HepG2 (cell line): Measurements from ENCODE around the gene MACROD2. TPM values are rescaled to one million over a fixed set of nuclear protein-coding genes. Genes with fewer than 3 reads are reported as not detected.

Experiments used
- ELF4 ChIP-seq: sonication (generic); formaldehyde crosslinking; IDR thresholded peaks from 2 replicates; pipeline ENCODE4 v1.5.0; 2020; ENCODE audit warnings: missing genetic modification reagents, mild to moderate bottlenecking, moderate library complexity, borderline replicate concordance
- HOXA7 ChIP-seq: sonication (generic); formaldehyde crosslinking; IDR thresholded peaks from 2 replicates; pipeline ENCODE4 v1.8.1; 2022; ENCODE audit warnings: mild to moderate bottlenecking, missing genetic modification reagents, moderate library complexity
- IKZF4 ChIP-seq: sonication (generic); formaldehyde crosslinking; IDR thresholded peaks from 2 replicates; pipeline ENCODE4 v1.5.1; 2020; ENCODE audit warnings: borderline replicate concordance, mild to moderate bottlenecking, low read depth, missing genetic modification reagents; ENCODE audit errors: not compliant biosample characterization
- IRX3 ChIP-seq: sonication (generic); formaldehyde crosslinking; IDR thresholded peaks from 2 replicates; pipeline ENCODE4 v1.8.1; 2023; ENCODE audit warnings: mild to moderate bottlenecking, low read depth, missing genetic modification reagents, borderline replicate concordance
- KDM5A ChIP-seq: fragments of 200-600 bp; sonication (generic); IDR thresholded peaks from 2 replicates; pipeline ENCODE4 v1.7.0; 2018; ENCODE audit warnings: antibody characterized with exemption, mild to moderate bottlenecking, low read length, borderline replicate concordance
- MED8 ChIP-seq: sonication (generic); formaldehyde crosslinking; IDR thresholded peaks from 2 replicates; pipeline ENCODE4 v1.8.1; 2023; ENCODE audit warnings: mild to moderate bottlenecking, missing genetic modification reagents; ENCODE audit not compliant: insufficient replicate concordance
- NFYC ChIP-seq: IDR thresholded peaks from 2 replicates; pipeline ENCODE4 v1.6.1; 2016; ENCODE audit warnings: missing genetic modification reagents, missing compliant biosample characterization
- POLR2G ChIP-seq: fragments of 200-400 bp; formaldehyde crosslinking; IDR thresholded peaks from 2 replicates; pipeline ENCODE4 v1.6.1; 2018; ENCODE audit warnings: mild to moderate bottlenecking, low read depth, low read length, moderate library complexity
- RAD21 ChIP-seq: fragments of 450-650 bp; formaldehyde crosslinking; IDR thresholded peaks from 2 replicates; pipeline ENCODE4 v1.5.0; 2020; ENCODE audit warnings: mild to moderate bottlenecking
- SAFB2 ChIP-seq: sonication (generic); formaldehyde crosslinking; IDR thresholded peaks from 2 replicates; pipeline ENCODE4 v1.5.1; 2020; ENCODE audit warnings: missing genetic modification reagents, low read depth, mild to moderate bottlenecking, borderline replicate concordance
- SIN3A ChIP-seq: IDR thresholded peaks from 2 replicates; pipeline ENCODE4 v1.6.1; 2011; ENCODE audit warnings: low read depth, mild to moderate bottlenecking, control low read depth, low read length, borderline replicate concordance
- SIX1 ChIP-seq: sonication (generic); formaldehyde crosslinking; IDR thresholded peaks from 2 replicates; pipeline ENCODE4 v1.4.0; 2020; ENCODE audit warnings: missing genetic modification reagents, borderline replicate concordance
- TFDP2 ChIP-seq: sonication (generic); formaldehyde crosslinking; IDR thresholded peaks from 2 replicates; pipeline ENCODE4 v1.4.0; 2020; ENCODE audit warnings: missing genetic modification reagents
- ZBTB43 ChIP-seq: sonication (generic); formaldehyde crosslinking; conservative IDR thresholded peaks from 2 replicates; pipeline ENCODE4 v1.4.0; 2020; ENCODE audit warnings: missing genetic modification reagents
- ZC3H13 ChIP-seq: sonication (generic); formaldehyde crosslinking; IDR thresholded peaks from 2 replicates; pipeline ENCODE4 v1.8.1; 2023; ENCODE audit warnings: mild to moderate bottlenecking, missing genetic modification reagents, moderate library complexity
- ZNF589 ChIP-seq: sonication (generic); formaldehyde crosslinking; conservative IDR thresholded peaks from 2 replicates; pipeline ENCODE4 v1.8.0; 2022; ENCODE audit warnings: mild to moderate bottlenecking, moderate library complexity, missing genetic modification reagents
- ZNF678 ChIP-seq: sonication (generic); formaldehyde crosslinking; IDR thresholded peaks from 2 replicates; pipeline ENCODE4 v1.4.0; 2020; ENCODE audit warnings: mild to moderate bottlenecking, missing genetic modification reagents
- polyA plus RNA-seq, 8 experiments: library from polyadenylated mRNA; depleted of rRNA in 3 of 8; stranded (reverse) in 7 of 8; unstranded in 1 of 8; fragments of >200 nt; fragmentation: Illumina TruSeq in 4 of 8; extraction: Trizol in 4 of 8; gene quantifications; 2 replicates each; pipeline versions ENCODE4 v1.2.1 to v1.2.3, GENCODE V29; 2011 to 2016; ENCODE audit warnings: low read depth in 4 of 8, missing spikeins in 1 of 8, mixed read lengths in 1 of 8; ENCODE audit not compliant: insufficient read depth in 1 of 8
- total RNA-seq, 5 experiments: library from RNA; depleted of rRNA; stranded (reverse); fragments of >200 nt; fragmentation: Illumina TruSeq; extraction: Trizol; gene quantifications; 2 replicates each; pipeline ENCODE4 v1.2.3, GENCODE V29; 2016; ENCODE audit warnings: low read depth in 1 of 5
- TF ChIP-seq, protein P1 (sequence below): sonication (generic); formaldehyde crosslinking; IDR thresholded peaks from 2 replicates; pipeline ENCODE4 v1.8.0; 2022; ENCODE audit warnings: missing genetic modification reagents, mild to moderate bottlenecking, inconsistent platforms, borderline replicate concordance
- TF ChIP-seq, protein P2 (sequence below): sonication (generic); formaldehyde crosslinking; IDR thresholded peaks from 2 replicates; pipeline ENCODE4 v1.4.0; 2020; ENCODE audit warnings: missing genetic modification reagents, borderline replicate concordance
- TF ChIP-seq, protein P3 (sequence below): sonication (generic); formaldehyde crosslinking; IDR thresholded peaks from 2 replicates; pipeline ENCODE4 v1.5.1; 2020; ENCODE audit warnings: missing genetic modification reagents, mild to moderate bottlenecking, borderline replicate concordance

MACROD2 gene
- total and polyA plus RNA-seq, 2 of the 13 experiments (the other 11 are each of a cell fraction or from before 2014, with no cell fraction given) = 0.13 to 0.51 TPM

GRCh38 chr20:14984768-14985622 is 989.7 kb downstream of the MACROD2 start (continued):
- TF ChIP-seq ZNF678 (CRISPR knock-in tag) (0 out of 2 replicates have a peak, but pooled peaks have one; percentile 28), KDM5A (no peak), ZNF589 (no peak), IRX3 (CRISPR knock-in tag) (0 out of 2 replicates have a peak, but pooled peaks have one; percentile 58), ZBTB43 (CRISPR knock-in tag) (peak; percentile 99), NFYC (CRISPR knock-in tag) (peak; percentile 67), SIN3A (no peak), IKZF4 (CRISPR knock-in tag) (no peak), MED8 (CRISPR knock-in tag) (peak; percentile 83), SAFB2 (CRISPR knock-in tag) (peak; percentile 87; the same call in 1 of the 2 replicates), ELF4 (CRISPR knock-in tag) (no peak), TFDP2 (CRISPR knock-in tag) (no peak; the same call in 1 of the 2 replicates), ZC3H13 (CRISPR knock-in tag) (no peak), POLR2G (peak; percentile 88), RAD21 (CRISPR knock-in tag) (peak; percentile 30), HOXA7 (CRISPR knock-in tag) (no peak), SIX1 (peak; percentile 91)
- TF ChIP-seq, protein P1, sequence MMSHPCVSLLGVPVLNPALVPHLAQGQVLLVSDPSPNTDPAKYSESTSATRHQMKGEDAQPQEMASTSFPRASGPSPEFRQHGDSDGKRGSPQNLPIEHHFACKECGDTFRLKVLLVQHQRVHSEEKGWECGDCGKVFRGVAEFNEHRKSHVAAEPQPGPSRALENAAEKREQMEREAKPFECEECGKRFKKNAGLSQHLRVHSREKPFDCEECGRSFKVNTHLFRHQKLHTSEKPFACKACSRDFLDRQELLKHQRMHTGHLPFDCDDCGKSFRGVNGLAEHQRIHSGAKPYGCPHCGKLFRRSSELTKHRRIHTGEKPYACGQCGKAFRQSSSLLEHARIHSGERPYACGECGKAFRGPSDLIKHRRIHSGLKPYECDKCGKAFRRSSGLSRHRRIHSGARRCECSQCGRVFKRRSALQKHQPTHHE = no peak; the same call in 1 of the 2 replicates
- TF ChIP-seq, protein P2, sequence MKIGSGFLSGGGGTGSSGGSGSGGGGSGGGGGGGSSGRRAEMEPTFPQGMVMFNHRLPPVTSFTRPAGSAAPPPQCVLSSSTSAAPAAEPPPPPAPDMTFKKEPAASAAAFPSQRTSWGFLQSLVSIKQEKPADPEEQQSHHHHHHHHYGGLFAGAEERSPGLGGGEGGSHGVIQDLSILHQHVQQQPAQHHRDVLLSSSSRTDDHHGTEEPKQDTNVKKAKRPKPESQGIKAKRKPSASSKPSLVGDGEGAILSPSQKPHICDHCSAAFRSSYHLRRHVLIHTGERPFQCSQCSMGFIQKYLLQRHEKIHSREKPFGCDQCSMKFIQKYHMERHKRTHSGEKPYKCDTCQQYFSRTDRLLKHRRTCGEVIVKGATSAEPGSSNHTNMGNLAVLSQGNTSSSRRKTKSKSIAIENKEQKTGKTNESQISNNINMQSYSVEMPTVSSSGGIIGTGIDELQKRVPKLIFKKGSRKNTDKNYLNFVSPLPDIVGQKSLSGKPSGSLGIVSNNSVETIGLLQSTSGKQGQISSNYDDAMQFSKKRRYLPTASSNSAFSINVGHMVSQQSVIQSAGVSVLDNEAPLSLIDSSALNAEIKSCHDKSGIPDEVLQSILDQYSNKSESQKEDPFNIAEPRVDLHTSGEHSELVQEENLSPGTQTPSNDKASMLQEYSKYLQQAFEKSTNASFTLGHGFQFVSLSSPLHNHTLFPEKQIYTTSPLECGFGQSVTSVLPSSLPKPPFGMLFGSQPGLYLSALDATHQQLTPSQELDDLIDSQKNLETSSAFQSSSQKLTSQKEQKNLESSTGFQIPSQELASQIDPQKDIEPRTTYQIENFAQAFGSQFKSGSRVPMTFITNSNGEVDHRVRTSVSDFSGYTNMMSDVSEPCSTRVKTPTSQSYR (CRISPR knock-in tag) = peak; percentile 74
- TF ChIP-seq, protein P3, sequence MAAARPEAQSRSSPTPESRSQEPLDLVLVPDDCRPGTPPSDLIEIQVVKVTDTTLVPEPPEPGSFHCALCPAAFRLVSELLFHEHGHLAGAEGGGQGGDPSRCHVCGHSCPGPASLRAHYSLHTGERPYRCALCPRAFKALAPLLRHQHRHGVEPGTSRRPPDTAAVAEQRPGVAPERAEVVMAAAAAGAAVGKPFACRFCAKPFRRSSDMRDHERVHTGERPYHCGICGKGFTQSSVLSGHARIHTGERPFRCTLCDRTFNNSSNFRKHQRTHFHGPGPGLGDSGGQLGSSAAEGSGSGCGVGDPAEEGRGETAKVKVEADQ (CRISPR knock-in tag) = no peak
